Muscle of leg (tissue), 11 donors: ENCODE data around the gene RABGAP1. TPM values are rescaled to one million over a fixed set of nuclear protein-coding genes. Genes with fewer than 3 reads are reported as not detected.

ENCODE experiments used
- DNase-seq: peaks from one replicate; pipeline ENCODE4 v3.0.0; 2013
- H3K27ac ChIP-seq: one replicate; pipeline ENCODE4 v1.5.1; 2013; ENCODE audit warnings: mild to moderate bottlenecking, low read length, control low read depth
- H3K27me3 ChIP-seq: one replicate; pipeline ENCODE4 v1.6.1; 2013; ENCODE audit warnings: low read length; ENCODE audit not compliant: control insufficient read depth, insufficient read depth
- H3K36me3 ChIP-seq: one replicate; pipeline ENCODE4 v1.6.1; 2013; ENCODE audit warnings: low read length; ENCODE audit not compliant: control insufficient read depth, insufficient read depth
- H3K4me1 ChIP-seq: one replicate; pipeline ENCODE4 v1.6.1; 2013; ENCODE audit warnings: low read length; ENCODE audit not compliant: control insufficient read depth, insufficient read depth
- H3K4me3 ChIP-seq: one replicate; pipeline ENCODE4 v1.5.1; 2013; ENCODE audit warnings: low read length, control low read depth
- H3K9me3 ChIP-seq: replicated peaks from 2 replicates; pipeline ENCODE4 v1.6.1; 2013; ENCODE audit warnings: low read depth, low read length; ENCODE audit not compliant: control insufficient read depth
- WGBS: methylation state at CpG from one replicate; pipeline ENCODE4 v1.1.5; 2013; ENCODE audit warnings: missing lambda C conversion rate; ENCODE audit not compliant: insufficient coverage; 5-methylcytosine and 5-hydroxymethylcytosine counted together
- polyA plus RNA-seq, 8 donors: library from polyadenylated mRNA; unstranded; fragments of 120-200 nt; gene quantifications; one replicate each; pipeline versions ENCODE4 v1.2.1 to v1.2.3, GENCODE V29; 2013; ENCODE audit warnings: inconsistent platforms in 1 of 8, low replicate concordance in 1 of 8; ENCODE audit not compliant: insufficient read length in 8 of 8, insufficient read depth in 1 of 8
- total RNA-seq: library from RNA; stranded (reverse); fragments of 120-200 nt; gene quantifications from one replicate; pipeline ENCODE4 v1.2.4, GENCODE V29; 2013

Gene RABGAP1
- total and polyA plus RNA-seq, 9 donors = 29.6 to 40.5 (median 30.9) TPM

- Histone ChIP-seq H3K4me1 (no peaks in the 10 kb centered on the region), H3K36me3 (peaks cover 7% of the 10 kb centered on the region), H3K4me3 (no peak overlapping the region), H3K9me3 (no peaks in the 10 kb centered on the region), H3K27me3 (no peaks in the 10 kb centered on the region), H3K27ac (no peak overlapping the region)
- DNase-seq = no peak
- WGBS = 96% methylated on average over 5 of the region's 7 CpGs
Observed at GRCh38 chr9:123061216-123061615, 120.4 kb downstream of the RABGAP1 start.

- Histone ChIP-seq H3K9me3 (no peaks in the 10 kb centered on the region), H3K4me1 (no peaks in the 10 kb centered on the region), H3K36me3 (peaks cover 12% of the 10 kb centered on the region), H3K27ac (no peak overlapping the region), H3K4me3 (no peak overlapping the region), H3K27me3 (no peaks in the 10 kb centered on the region)
- no peak for DNase-seq
- WGBS = 61% methylated on average over 6 of the region's 7 CpGs
Observed at GRCh38 chr9:123062351-123063176, 121.7 kb downstream of the RABGAP1 start.

GRCh38 chr9:123063177-123063598 lies 122.4 kb downstream of the RABGAP1 start:
- Histone ChIP-seq H3K27me3 (no peaks in the 10 kb centered on the region), H3K4me3 (no peak overlapping the region), H3K36me3 (peaks cover 12% of the 10 kb centered on the region), H3K4me1 (no peaks in the 10 kb centered on the region), H3K27ac (no peak overlapping the region), H3K9me3 (no peaks in the 10 kb centered on the region)
- no peak for DNase-seq
- no CpG with 5 or more reads among the region's 2 CpGs for WGBS

- H3K36me3 ChIP-seq = peaks cover 12% of the 10 kb centered on the region
- WGBS = 90% methylated on average over 9 of the region's 11 CpGs
Observed at GRCh38 chr9:123063896-123064295, 123.1 kb downstream of the RABGAP1 start.

GRCh38 chr9:123064716-123065115 lies 123.9 kb downstream of the RABGAP1 start:
- no peak overlapping the region for H3K4me3 ChIP-seq
- H3K27ac ChIP-seq = no peak overlapping the region
- no peaks in the 10 kb centered on the region for H3K9me3 ChIP-seq
- no peaks in the 10 kb centered on the region for H3K27me3 ChIP-seq
- WGBS = no CpG with 5 or more reads among the region's 2 CpGs
- no peak for DNase-seq
- peaks cover 12% of the 10 kb centered on the region for H3K36me3 ChIP-seq
- H3K4me1 ChIP-seq = no peaks in the 10 kb centered on the region

More at GRCh38 chr9:123063896-123064295, 123.1 kb downstream of the RABGAP1 start:
- H3K27me3 ChIP-seq = no peaks in the 10 kb centered on the region
- H3K9me3 ChIP-seq = no peaks in the 10 kb centered on the region
- no peaks in the 10 kb centered on the region for H3K4me1 ChIP-seq
- no peak for DNase-seq
- H3K27ac ChIP-seq = no peak overlapping the region
- H3K4me3 ChIP-seq = no peak overlapping the region

- Histone ChIP-seq H3K9me3 (no peaks in the 10 kb centered on the region), H3K27me3 (no peaks in the 10 kb centered on the region), H3K4me3 (no peak overlapping the region), H3K36me3 (peaks cover 14% of the 10 kb centered on the region), H3K4me1 (no peaks in the 10 kb centered on the region), H3K27ac (no peak overlapping the region)
- DNase-seq = no peak
- no CpG with 5 or more reads among the region's 2 CpGs for WGBS
Observed at GRCh38 chr9:123065196-123065595, 124.4 kb downstream of the RABGAP1 start.

- Histone ChIP-seq H3K27me3 (no peaks in the 10 kb centered on the region), H3K9me3 (no peaks in the 10 kb centered on the region), H3K4me1 (no peaks in the 10 kb centered on the region), H3K4me3 (no peak overlapping the region), H3K27ac (no peak overlapping the region), H3K36me3 (peaks cover 15% of the 10 kb centered on the region)
- no peak for DNase-seq
- WGBS = no CpG with 5 or more reads among the region's 1 CpG
Observed at GRCh38 chr9:123067136-123067535, 126.3 kb downstream of the RABGAP1 start.

GRCh38 chr9:123069010-123069481 lies 128.2 kb downstream of the RABGAP1 start:
- peaks cover 17% of the 10 kb centered on the region for H3K36me3 ChIP-seq
- DNase-seq = peak; percentile 58
- no peaks in the 10 kb centered on the region for H3K27me3 ChIP-seq
- H3K4me3 ChIP-seq = no peak overlapping the region
- WGBS = 67% methylated on average over 1 of the region's 3 CpGs
- H3K4me1 ChIP-seq = peaks cover 3% of the 10 kb centered on the region
- no peak overlapping the region for H3K27ac ChIP-seq
- H3K9me3 ChIP-seq = no peaks in the 10 kb centered on the region

GRCh38 chr9:123070198-123070597 lies 129.4 kb downstream of the RABGAP1 start:
- Histone ChIP-seq H3K27ac (no peak overlapping the region), H3K36me3 (peaks cover 17% of the 10 kb centered on the region), H3K4me1 (peaks cover 5% of the 10 kb centered on the region), H3K27me3 (no peaks in the 10 kb centered on the region), H3K9me3 (no peaks in the 10 kb centered on the region), H3K4me3 (no peak overlapping the region)
- DNase-seq = no peak

- H3K4me1 ChIP-seq = peaks cover 5% of the 10 kb centered on the region
- DNase-seq = no peak
- no peak overlapping the region for H3K27ac ChIP-seq
- H3K4me3 ChIP-seq = no peak overlapping the region
- peaks cover 15% of the 10 kb centered on the region for H3K36me3 ChIP-seq
- no peaks in the 10 kb centered on the region for H3K27me3 ChIP-seq
- no peaks in the 10 kb centered on the region for H3K9me3 ChIP-seq
- 100% methylated on average over 1 of the region's 2 CpGs for WGBS
Observed at GRCh38 chr9:123072407-123072995, 131.7 kb downstream of the RABGAP1 start.
